Osteocyte (in vitro differentiated cells): ENCODE results near the gene TAC3. TPM values are rescaled to one million over a fixed set of nuclear protein-coding genes. Genes with fewer than 3 reads are reported as not detected.

Source experiments
- DNase-seq: peaks from one replicate; pipeline ENCODE4 v3.0.0; 2021; ENCODE audit warnings: mixed read lengths; ENCODE audit not compliant: unreplicated experiment; ENCODE audit errors: extremely low spot score
- H3K27ac Mint-ChIP-seq: one replicate; pipeline ENCODE4 v1.8.0; 2021; ENCODE audit warnings: mild to moderate bottlenecking, mixed read lengths; ENCODE audit not compliant: unreplicated experiment
- H3K27me3 Mint-ChIP-seq: one replicate; pipeline ENCODE4 v1.8.0; 2021; ENCODE audit warnings: mixed read lengths; ENCODE audit not compliant: unreplicated experiment
- H3K36me3 Mint-ChIP-seq: one replicate; pipeline ENCODE4 v1.8.0; 2021; ENCODE audit warnings: mixed read lengths; ENCODE audit not compliant: unreplicated experiment
- H3K4me1 Mint-ChIP-seq: one replicate; pipeline ENCODE4 v1.8.0; 2021; ENCODE audit warnings: mixed read lengths; ENCODE audit not compliant: unreplicated experiment
- H3K4me3 Mint-ChIP-seq: one replicate; pipeline ENCODE4 v1.8.0; 2021; ENCODE audit warnings: mild to moderate bottlenecking, moderate library complexity, mixed read lengths; ENCODE audit not compliant: unreplicated experiment
- H3K9me3 Mint-ChIP-seq: one replicate; pipeline ENCODE4 v1.8.0; 2021; ENCODE audit warnings: mixed read lengths; ENCODE audit not compliant: unreplicated experiment
- CTCF ChIP-seq: fragments of 200-600 bp; sonication (generic); IDR thresholded peaks from 2 replicates; pipeline ENCODE4 v1.5.0; 2021; ENCODE audit warnings: antibody characterized with exemption, mild to moderate bottlenecking, moderate library complexity
- total RNA-seq: library from RNA; stranded (reverse); gene quantifications from 2 replicates; pipeline ENCODE4 v1.2.1, GENCODE V29; 2021

Gene TAC3
- total RNA-seq, 1 donor from 2014 or later: not detected

DNA sequence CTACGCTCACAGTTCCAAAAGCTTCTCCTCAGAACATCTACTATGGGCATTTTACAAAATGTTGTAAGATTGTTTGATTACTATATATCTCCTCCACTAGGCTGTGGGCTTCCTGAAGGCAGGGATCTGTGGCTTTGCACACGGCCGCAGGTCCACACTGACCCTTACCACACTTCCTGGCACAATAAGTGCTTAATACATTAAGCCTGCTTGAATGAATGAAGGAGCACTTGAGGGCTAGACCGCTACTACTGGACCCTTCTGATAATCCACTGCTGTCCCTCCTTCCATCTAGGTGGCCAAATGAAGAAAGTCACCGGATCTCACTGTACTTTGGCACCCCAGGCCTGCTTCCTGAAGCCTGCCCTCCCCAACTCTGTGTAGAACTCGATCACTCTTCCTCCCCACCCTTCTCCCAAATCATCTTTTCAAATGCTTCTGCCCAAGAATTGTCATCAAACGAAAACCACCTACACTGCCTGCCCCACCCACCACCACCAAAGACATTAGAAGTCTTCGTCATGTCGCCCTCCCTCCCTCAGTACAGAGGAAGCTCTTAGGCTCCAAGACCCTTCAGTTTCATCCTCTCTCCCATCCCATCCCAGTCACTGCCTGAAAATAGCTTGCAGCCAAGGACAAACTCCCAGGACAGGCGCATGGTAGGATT is 9.4 kb downstream of the TAC3 start:
- no peak for TF ChIP-seq CTCF
- Mint-ChIP-seq H3K4me1 (peaks cover 22% of the 10 kb centered on the region), H3K27me3 (peaks cover 2% of the 10 kb centered on the region), H3K27ac (no peak overlapping the region), H3K9me3 (no peaks in the 10 kb centered on the region), H3K36me3 (peaks cover 22% of the 10 kb centered on the region), H3K4me3 (peak overlapping the region; percentile 75)
- no peak for DNase-seq

DNA sequence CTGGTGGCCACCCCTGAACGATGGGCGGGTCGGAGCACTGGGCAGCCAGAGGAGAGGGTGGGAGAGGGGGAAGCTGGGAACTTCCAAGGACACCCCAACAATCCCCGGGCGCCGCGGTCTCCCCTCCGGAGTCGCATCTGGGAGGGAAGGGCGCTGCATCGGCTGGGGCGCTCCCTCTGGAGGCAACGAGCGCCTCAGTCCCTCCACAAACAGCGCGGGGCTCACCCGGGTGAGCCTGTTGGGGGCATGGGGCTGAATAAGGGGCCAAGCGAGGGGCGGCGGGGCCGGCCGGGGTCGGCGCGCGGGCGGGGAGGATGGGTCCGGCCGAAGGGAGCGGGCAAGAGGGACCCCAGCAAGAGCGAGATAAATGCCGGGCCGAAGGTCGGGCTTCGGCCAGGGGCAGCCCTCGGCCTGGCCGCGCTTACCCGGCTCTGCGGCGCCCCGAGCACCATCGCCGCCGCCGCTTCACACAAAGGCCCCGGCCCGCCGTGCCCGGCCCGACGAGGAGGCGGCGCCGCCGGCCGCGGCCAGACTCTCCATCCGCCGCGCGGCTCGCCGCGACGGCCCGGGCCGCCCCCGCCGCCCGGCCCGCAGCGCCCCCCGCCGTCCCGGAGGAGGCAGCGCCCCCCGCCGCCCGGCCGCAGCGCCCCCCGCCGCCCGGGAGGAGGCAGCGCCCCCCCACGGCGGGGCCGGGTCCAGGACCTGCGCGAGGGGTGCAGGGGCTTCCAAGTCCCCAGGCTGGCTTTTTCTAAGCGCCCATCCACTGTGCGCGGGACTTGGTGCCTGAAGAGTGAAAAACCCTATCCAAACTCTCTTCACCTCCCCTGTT is 10.1 kb downstream of the TAC3 start, which contains the start of gene ZBTB39:
ZBTB39 (minus strand) TSS at position 567 of the 829 bp plus-strand sequence. CDS start 1,629 bp downstream, outside the sequence.
- peak; percentile 91 for DNase-seq
- Mint-ChIP-seq H3K4me1 (peaks cover 22% of the 10 kb centered on the region), H3K27me3 (no peaks in the 10 kb centered on the region), H3K4me3 (peak within 1 kb of the TSS; percentile 91), H3K9me3 (no peaks in the 10 kb centered on the region), H3K27ac (peak within 1 kb of the TSS; percentile 67), H3K36me3 (peaks cover 25% of the 10 kb centered on the region)
- peak; percentile 67 for TF ChIP-seq CTCF

DNA sequence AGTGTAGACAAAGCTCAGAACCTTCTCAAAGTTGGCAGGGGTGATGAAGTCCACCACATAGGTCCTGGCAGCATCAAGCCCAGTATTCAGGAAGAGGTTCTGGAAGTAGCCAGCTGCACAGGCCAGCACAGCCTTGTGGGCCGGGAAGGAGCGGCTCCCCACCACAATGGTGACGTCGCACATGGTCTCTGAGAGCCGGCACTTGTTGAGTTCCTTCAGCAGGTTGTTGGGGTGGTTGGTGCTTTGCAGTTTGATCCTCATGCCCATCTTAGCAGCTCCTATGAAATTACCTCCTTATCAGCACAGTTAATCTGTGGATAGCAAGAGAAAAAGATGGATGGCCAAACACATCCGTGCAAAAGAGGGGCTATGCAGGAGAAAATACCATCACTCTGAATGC is 11.7 kb downstream of the TAC3 start:
- H3K27ac Mint-ChIP-seq: no peak overlapping the region
- H3K27me3 Mint-ChIP-seq: no peaks in the 10 kb centered on the region
- H3K9me3 Mint-ChIP-seq: no peaks in the 10 kb centered on the region
- H3K4me3 Mint-ChIP-seq: peak overlapping the region; percentile 91
- peaks cover 28% of the 10 kb centered on the region for H3K36me3 Mint-ChIP-seq
- TF ChIP-seq CTCF: no peak
- peaks cover 22% of the 10 kb centered on the region for H3K4me1 Mint-ChIP-seq
- DNase-seq: no peak

DNA sequence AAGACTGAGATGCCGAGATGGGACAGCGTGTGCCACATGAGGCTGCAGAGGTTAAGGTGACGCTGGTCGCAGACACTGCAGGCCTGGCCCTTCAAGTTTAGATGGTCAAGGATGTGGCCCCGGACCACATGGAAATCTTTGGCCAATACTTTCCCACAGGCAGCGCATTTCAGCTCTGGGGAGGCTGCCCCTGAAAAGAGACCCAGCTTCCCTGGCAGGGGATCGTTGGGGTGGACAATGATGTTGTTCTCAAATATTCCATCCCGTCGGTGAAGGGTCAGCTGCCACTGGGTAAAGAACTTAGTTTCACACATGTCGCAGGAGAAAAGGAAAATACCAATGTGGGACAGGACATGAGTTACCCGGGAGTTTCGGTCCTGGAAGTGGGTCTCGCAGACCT is 12.9 kb downstream of the TAC3 start:
- Mint-ChIP-seq H3K27ac (no peak overlapping the region), H3K4me3 (no peak overlapping the region), H3K27me3 (no peaks in the 10 kb centered on the region), H3K4me1 (peaks cover 17% of the 10 kb centered on the region), H3K9me3 (no peaks in the 10 kb centered on the region), H3K36me3 (peaks cover 31% of the 10 kb centered on the region)
- TF ChIP-seq CTCF: no peak
- no peak for DNase-seq

- DNase-seq: no peak
- peak; percentile 67 for TF ChIP-seq CTCF
- Mint-ChIP-seq H3K9me3 (no peaks in the 10 kb centered on the region), H3K27ac (no peak overlapping the region), H3K36me3 (peaks cover 32% of the 10 kb centered on the region), H3K27me3 (no peaks in the 10 kb centered on the region), H3K4me1 (peaks cover 10% of the 10 kb centered on the region), H3K4me3 (no peak overlapping the region)
Measured at GRCh38 chr12:57001448-57001906, 14.9 kb downstream of the TAC3 start.
